Colonic mucosa (tissue), 4 donors: ENCODE measurements around the gene OR7G3. TPM values are rescaled to one million over a fixed set of nuclear protein-coding genes. Genes with fewer than 3 reads are reported as not detected.

Source experiments
- DNase-seq: peaks from one replicate; pipeline ENCODE4 v3.0.0-alpha.2; 2020
- H3K27ac ChIP-seq: fragments of 200-600 bp; one replicate; pipeline ENCODE4 v1.8.0; 2021
- H3K27me3 ChIP-seq: fragments of 200-600 bp; one replicate; pipeline ENCODE4 v1.8.0; 2021
- H3K36me3 ChIP-seq: fragments of 200-600 bp; one replicate; pipeline ENCODE4 v1.8.0; 2021
- H3K4me1 ChIP-seq: fragments of 200-600 bp; one replicate; pipeline ENCODE4 v1.8.0; 2021; ENCODE audit warnings: mild to moderate bottlenecking
- H3K4me3 ChIP-seq: fragments of 200-600 bp; one replicate; pipeline ENCODE4 v1.8.0; 2021
- H3K9ac ChIP-seq, 2 donors: one replicate each; pipeline ENCODE4 v1.7.0; 2013; ENCODE audit warnings: control low read depth in 2 of 2, low read depth in 2 of 2, low read length in 2 of 2
- H3K9me3 ChIP-seq: fragments of 200-600 bp; one replicate; pipeline ENCODE4 v1.8.0; 2021
- intact Hi-C: fragments of 100-400 bp; cut with DNase I; formaldehyde crosslinking; loops from one replicate; pipeline ENCODE4 v1.14.1; 2022
- total RNA-seq, 2 donors: library from RNA; stranded (reverse); fragmentation: NEBNext Ultra II Directional in 1 of 2; extraction: Animal tissue kit (Norgen Biotek cat#: 25700) in 1 of 2; gene quantifications; one replicate each; pipeline ENCODE4 v1.2.1, GENCODE V29; 2021
- TF ChIP-seq, protein P1 (sequence below): fragments of 200-600 bp; IDR thresholded peaks from one replicate; pipeline ENCODE4 v1.8.0; 2022; ENCODE audit warnings: antibody characterized with exemption, mild to moderate bottlenecking
- donor health status: healthy.
- donor health status: DM: no; HTN: no; CAD: no.
- donor health status: DM: no; HTN: no; CAD: no.

The OR7G3 gene
- total RNA-seq, 2 donors from 2014 or later = not detected

DNA sequence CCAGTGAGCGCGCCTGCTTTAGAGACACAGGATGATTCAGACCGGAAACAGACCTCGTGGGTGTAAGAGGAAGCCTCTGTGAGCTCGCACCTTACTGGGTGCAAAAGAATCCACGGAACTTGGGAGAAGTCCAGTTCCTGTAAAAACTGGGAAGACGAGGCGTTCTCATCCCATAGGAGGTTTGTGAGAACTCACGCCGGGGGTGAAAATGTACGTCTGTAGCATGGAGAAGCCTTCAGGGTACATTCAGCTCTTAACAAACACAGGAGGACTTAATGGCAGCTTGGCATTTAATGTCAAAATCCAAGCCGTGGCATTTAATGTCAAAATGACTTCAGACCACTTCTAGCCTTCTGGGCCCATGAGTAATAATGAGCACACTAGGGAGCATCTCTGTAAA, 34.7 kb upstream of the OR7G3 start:
- H3K9me3 ChIP-seq = no peaks in the 10 kb centered on the region

DNA sequence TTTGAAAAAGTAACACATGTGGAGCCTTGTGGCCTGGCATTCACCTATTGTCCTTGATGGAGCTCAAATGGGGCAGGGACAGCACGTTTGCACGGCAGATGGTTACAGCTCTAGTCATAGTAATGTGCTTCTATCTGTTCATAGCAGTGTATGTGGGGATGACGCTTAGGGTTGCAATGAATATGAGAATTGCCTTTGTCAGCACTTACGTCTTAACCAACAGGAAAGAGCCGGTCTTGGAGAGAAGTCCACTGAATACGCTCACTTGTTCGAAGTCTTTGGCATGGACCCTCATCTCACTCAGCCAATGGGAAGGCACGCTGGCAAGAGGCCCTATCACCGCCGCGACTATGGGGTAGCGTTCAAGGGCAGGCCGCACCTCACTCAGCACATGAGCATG, 33.1 kb upstream of the OR7G3 start:
- H3K9me3 ChIP-seq = no peaks in the 10 kb centered on the region
- intact Hi-C loops = no loop called here
- no peak overlapping the region for H3K27ac ChIP-seq
- DNase-seq = no peak
- no peaks in the 10 kb centered on the region for H3K27me3 ChIP-seq
- H3K4me3 ChIP-seq = no peak overlapping the region
- H3K36me3 ChIP-seq = peaks cover 40% of the 10 kb centered on the region
- TF ChIP-seq, protein P1, sequence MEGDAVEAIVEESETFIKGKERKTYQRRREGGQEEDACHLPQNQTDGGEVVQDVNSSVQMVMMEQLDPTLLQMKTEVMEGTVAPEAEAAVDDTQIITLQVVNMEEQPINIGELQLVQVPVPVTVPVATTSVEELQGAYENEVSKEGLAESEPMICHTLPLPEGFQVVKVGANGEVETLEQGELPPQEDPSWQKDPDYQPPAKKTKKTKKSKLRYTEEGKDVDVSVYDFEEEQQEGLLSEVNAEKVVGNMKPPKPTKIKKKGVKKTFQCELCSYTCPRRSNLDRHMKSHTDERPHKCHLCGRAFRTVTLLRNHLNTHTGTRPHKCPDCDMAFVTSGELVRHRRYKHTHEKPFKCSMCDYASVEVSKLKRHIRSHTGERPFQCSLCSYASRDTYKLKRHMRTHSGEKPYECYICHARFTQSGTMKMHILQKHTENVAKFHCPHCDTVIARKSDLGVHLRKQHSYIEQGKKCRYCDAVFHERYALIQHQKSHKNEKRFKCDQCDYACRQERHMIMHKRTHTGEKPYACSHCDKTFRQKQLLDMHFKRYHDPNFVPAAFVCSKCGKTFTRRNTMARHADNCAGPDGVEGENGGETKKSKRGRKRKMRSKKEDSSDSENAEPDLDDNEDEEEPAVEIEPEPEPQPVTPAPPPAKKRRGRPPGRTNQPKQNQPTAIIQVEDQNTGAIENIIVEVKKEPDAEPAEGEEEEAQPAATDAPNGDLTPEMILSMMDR = no peak
- H3K9ac ChIP-seq = no peak overlapping the region
- H3K4me1 ChIP-seq = no peaks in the 10 kb centered on the region

More for the DNA sequence above, 34.7 kb upstream of the OR7G3 start:
- Histone ChIP-seq H3K27me3 (no peaks in the 10 kb centered on the region), H3K27ac (no peak overlapping the region), H3K4me1 (no peaks in the 10 kb centered on the region), H3K4me3 (no peak overlapping the region), H3K9ac (no peak overlapping the region), H3K36me3 (peaks cover 32% of the 10 kb centered on the region)
- intact Hi-C loops = no loop called here
- no peak for DNase-seq
- TF ChIP-seq, protein P1 = no peak

DNA sequence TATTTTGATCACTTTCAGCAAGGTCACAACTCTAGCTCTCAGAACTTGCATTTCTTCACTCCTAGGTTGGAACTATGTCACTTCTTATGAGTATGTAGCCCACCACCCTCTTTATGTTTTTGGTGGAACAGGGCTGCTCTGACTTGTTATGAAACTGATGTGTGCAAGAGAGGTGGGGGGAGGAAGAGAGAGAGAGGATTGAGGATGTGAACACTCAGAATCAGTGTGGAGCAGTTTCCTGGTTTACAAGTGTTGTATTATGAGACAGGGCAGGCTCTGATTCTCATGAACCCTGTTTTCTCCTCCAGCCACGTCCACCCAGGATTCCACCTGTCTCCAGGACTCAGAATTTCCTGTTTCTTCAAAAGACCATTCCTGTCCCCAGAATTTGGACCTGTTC, 29.6 kb upstream of the OR7G3 start:
- H3K27me3 ChIP-seq = no peaks in the 10 kb centered on the region
- no peaks in the 10 kb centered on the region for H3K4me1 ChIP-seq
- H3K36me3 ChIP-seq = peaks cover 34% of the 10 kb centered on the region
- no peaks in the 10 kb centered on the region for H3K9me3 ChIP-seq
- no peak overlapping the region for H3K9ac ChIP-seq
- intact Hi-C loops = no loop called here
- no peak for DNase-seq
- H3K27ac ChIP-seq = no peak overlapping the region
- H3K4me3 ChIP-seq = no peak overlapping the region
- TF ChIP-seq, protein P1 = no peak

DNA sequence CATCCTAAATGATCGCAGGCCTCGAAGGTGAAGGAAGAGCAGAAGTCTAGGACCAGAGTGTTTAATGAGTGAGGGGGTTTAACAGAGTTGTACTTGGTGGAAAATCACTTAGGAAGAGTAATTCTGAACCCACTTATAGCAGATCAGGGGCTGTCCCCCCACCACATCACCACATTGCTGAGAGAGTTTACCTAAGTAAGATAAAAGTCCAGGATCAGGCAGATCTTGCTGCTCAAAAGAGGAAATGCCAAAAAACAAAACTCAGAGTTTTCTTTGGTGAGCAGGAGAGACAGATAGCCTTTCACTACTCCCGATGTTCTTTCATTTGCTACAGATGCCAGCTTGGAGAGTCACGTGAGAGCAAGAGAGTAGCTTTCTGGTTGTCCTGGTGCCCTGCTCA, 28.8 kb upstream of the OR7G3 start:
- H3K4me1 ChIP-seq = no peaks in the 10 kb centered on the region
- H3K27me3 ChIP-seq = no peaks in the 10 kb centered on the region
- H3K36me3 ChIP-seq = peaks cover 30% of the 10 kb centered on the region
- TF ChIP-seq, protein P1 = no peak
- H3K4me3 ChIP-seq = no peak overlapping the region
- H3K9me3 ChIP-seq = no peaks in the 10 kb centered on the region
- no peak for DNase-seq
- H3K9ac ChIP-seq = no peak overlapping the region
- H3K27ac ChIP-seq = no peak overlapping the region
- intact Hi-C loops = no loop called here

DNA sequence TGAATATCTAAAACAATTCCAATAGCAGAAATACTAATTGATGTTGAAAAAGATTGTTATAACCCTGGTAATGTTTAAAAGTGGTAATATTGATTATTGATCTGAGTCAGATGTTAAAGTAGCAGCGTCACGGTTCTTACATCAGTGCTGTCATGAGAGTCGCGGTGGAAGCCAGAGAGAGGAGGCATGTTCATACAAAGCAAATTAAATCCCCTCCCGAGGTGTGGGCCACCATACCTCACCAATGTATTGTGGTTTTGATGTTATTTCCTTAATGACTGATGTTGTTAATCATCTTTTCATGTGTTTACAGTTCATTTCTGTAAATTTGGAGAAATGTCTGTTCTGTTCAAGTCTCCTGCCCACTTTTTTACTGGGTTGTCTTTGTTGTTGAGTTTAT, 24.6 kb upstream of the OR7G3 start:
- Histone ChIP-seq H3K36me3 (peaks cover 12% of the 10 kb centered on the region), H3K4me3 (no peak overlapping the region), H3K4me1 (no peaks in the 10 kb centered on the region), H3K27ac (no peak overlapping the region), H3K9ac (no peak overlapping the region), H3K9me3 (peaks cover 4% of the 10 kb centered on the region), H3K27me3 (no peaks in the 10 kb centered on the region)
- intact Hi-C loops = no loop called here
- no peak for DNase-seq
- TF ChIP-seq, protein P1 = no peak

DNA sequence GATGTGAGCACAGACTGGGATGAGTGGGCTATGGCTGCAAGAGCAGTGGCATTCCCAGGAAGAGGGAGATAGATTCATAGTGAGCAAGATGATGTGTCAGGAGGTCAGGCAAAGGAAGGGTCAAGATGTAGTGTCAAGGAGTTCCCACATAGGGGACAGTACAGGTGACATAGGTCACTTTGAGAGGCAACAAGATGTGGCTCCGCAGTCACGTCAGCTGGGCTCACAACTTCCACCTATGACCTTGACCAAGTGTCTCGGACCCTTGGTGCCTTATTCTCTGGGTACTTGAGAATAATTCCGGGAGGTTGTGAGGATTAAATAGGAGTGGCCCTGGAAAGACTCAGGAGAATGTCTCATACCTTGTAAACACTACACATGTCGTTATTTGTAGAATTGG, 23.9 kb upstream of the OR7G3 start:
- Histone ChIP-seq H3K9me3 (peaks cover 4% of the 10 kb centered on the region), H3K4me1 (no peaks in the 10 kb centered on the region), H3K36me3 (peaks cover 7% of the 10 kb centered on the region), H3K9ac (no peak overlapping the region), H3K27ac (no peak overlapping the region), H3K4me3 (no peak overlapping the region), H3K27me3 (no peaks in the 10 kb centered on the region)
- intact Hi-C loops = no loop called here
- TF ChIP-seq, protein P1 = no peak
- no peak for DNase-seq
